H9 (cell line): ENCODE data around the gene F2R. TPM values are rescaled to one million over a fixed set of nuclear protein-coding genes. Genes with fewer than 3 reads are reported as not detected.

Experiments used
- DNase-seq: peaks from one replicate; pipeline ENCODE4 v3.0.0-alpha.2; 2017
- H2AFZ ChIP-seq: one replicate; pipeline ENCODE4 v1.6.1; 2013; ENCODE audit warnings: mild to moderate bottlenecking, low read length, control low read depth, moderate library complexity
- H2AK5ac ChIP-seq: 2 replicates; pipeline ENCODE4 v1.6.1; 2013; ENCODE audit warnings: low read length, control low read depth, mixed read lengths; ENCODE audit not compliant: insufficient read length
- H2BK120ac ChIP-seq: one replicate; pipeline ENCODE4 v1.6.1; 2013; ENCODE audit warnings: low read depth, mild to moderate bottlenecking, low read length, control low read depth, inconsistent platforms; ENCODE audit not compliant: poor library complexity, severe bottlenecking
- H2BK12ac ChIP-seq: 2 replicates; pipeline ENCODE4 v1.6.1; 2013; ENCODE audit warnings: low read length, control low read depth, mixed read lengths, low read depth; ENCODE audit not compliant: insufficient read length
- H2BK15ac ChIP-seq: 2 replicates; pipeline ENCODE4 v1.6.1; 2013; ENCODE audit warnings: low read depth, low read length, control low read depth
- H2BK20ac ChIP-seq: one replicate; pipeline ENCODE4 v1.6.1; 2013; ENCODE audit warnings: low read depth, mild to moderate bottlenecking, low read length, control low read depth, inconsistent platforms; ENCODE audit not compliant: poor library complexity, severe bottlenecking
- H2BK5ac ChIP-seq: 2 replicates; pipeline ENCODE4 v1.6.1; 2013; ENCODE audit warnings: low read length, control low read depth, mixed read lengths; ENCODE audit not compliant: insufficient read length
- H3K14ac ChIP-seq: 2 replicates; pipeline ENCODE4 v1.6.1; 2013; ENCODE audit warnings: low read length, control low read depth; ENCODE audit not compliant: insufficient read depth
- H3K18ac ChIP-seq: 2 replicates; pipeline ENCODE4 v1.6.1; 2013; ENCODE audit warnings: low read depth, mild to moderate bottlenecking, mixed read lengths, low read length, control low read depth; ENCODE audit not compliant: insufficient read length
- H3K23ac ChIP-seq: 2 replicates; pipeline ENCODE4 v1.6.1; 2013; ENCODE audit warnings: low read length, control low read depth, mixed read lengths, low read depth; ENCODE audit not compliant: insufficient read length
- H3K23me2 ChIP-seq: 2 replicates; pipeline ENCODE4 v1.6.1; 2013; ENCODE audit warnings: low read depth, mild to moderate bottlenecking, mixed read lengths, low read length, control low read depth; ENCODE audit not compliant: insufficient read length, poor library complexity, severe bottlenecking
- H3K27ac ChIP-seq: 2 replicates; pipeline ENCODE4 v1.5.1; 2013; ENCODE audit warnings: low read length, control low read depth, mixed read lengths, low read depth; ENCODE audit not compliant: insufficient read length
- H3K27me3 ChIP-seq: 2 replicates; pipeline ENCODE4 v1.6.1; 2013; ENCODE audit warnings: low read length, control low read depth, inconsistent platforms; ENCODE audit not compliant: insufficient read depth
- H3K4ac ChIP-seq: 2 replicates; pipeline ENCODE4 v1.6.1; 2013; ENCODE audit warnings: low read depth, mild to moderate bottlenecking, control low read depth, inconsistent platforms, low read length, moderate library complexity
- H3K4me1 ChIP-seq: 2 replicates; pipeline ENCODE4 v1.6.1; 2013; ENCODE audit warnings: low read length, control low read depth, inconsistent platforms; ENCODE audit not compliant: insufficient read depth
- H3K4me2 ChIP-seq: 2 replicates; pipeline ENCODE4 v1.6.1; 2013; ENCODE audit warnings: low read length, control low read depth, mixed read lengths; ENCODE audit not compliant: insufficient read length, insufficient read depth
- H3K56ac ChIP-seq: 2 replicates; pipeline ENCODE4 v1.6.1; 2013; ENCODE audit warnings: low read depth, mild to moderate bottlenecking, mixed read lengths, low read length, control low read depth; ENCODE audit not compliant: insufficient read length
- H3K79me1 ChIP-seq: 2 replicates; pipeline ENCODE4 v1.6.1; 2013; ENCODE audit warnings: low read depth, mild to moderate bottlenecking, moderate library complexity, low read length, control low read depth, inconsistent platforms; ENCODE audit not compliant: insufficient read depth, poor library complexity, severe bottlenecking
- H3K79me2 ChIP-seq: 2 replicates; pipeline ENCODE4 v1.6.1; 2013; ENCODE audit warnings: low read length, control low read depth, inconsistent platforms; ENCODE audit not compliant: insufficient read depth
- H3K9ac ChIP-seq: 2 replicates; pipeline ENCODE4 v1.6.1; 2013; ENCODE audit warnings: low read length, control low read depth, mixed read lengths; ENCODE audit not compliant: insufficient read length; ENCODE audit errors: extremely low read depth
- H3K9me3 ChIP-seq: one replicate; pipeline ENCODE4 v1.6.1; 2013; ENCODE audit warnings: low read depth, low read length, inconsistent platforms; ENCODE audit not compliant: control insufficient read depth
- H3T11ph ChIP-seq: one replicate; pipeline ENCODE4 v1.6.1; 2013; ENCODE audit warnings: mild to moderate bottlenecking, low read length, control low read depth, inconsistent platforms
- H4K20me1 ChIP-seq: one replicate; pipeline ENCODE4 v1.6.1; 2013; ENCODE audit not compliant: control insufficient read depth, insufficient read length, insufficient read depth
- H4K5ac ChIP-seq: 2 replicates; pipeline ENCODE4 v1.6.1; 2013; ENCODE audit warnings: low read depth, mild to moderate bottlenecking, mixed read lengths, low read length, control low read depth; ENCODE audit not compliant: insufficient read length
- H4K8ac ChIP-seq: replicated peaks from 2 replicates; pipeline ENCODE4 v1.6.1; 2013; ENCODE audit warnings: low read length, control low read depth, mixed read lengths, low read depth; ENCODE audit not compliant: insufficient read length
- H4K91ac ChIP-seq: 2 replicates; pipeline ENCODE4 v1.6.1; 2013; ENCODE audit warnings: low read depth, mild to moderate bottlenecking, moderate library complexity, mixed read lengths, low read length, control low read depth; ENCODE audit not compliant: insufficient read length
- H3K27ac Mint-ChIP-seq, 3 experiments: 2 replicates in 2 of 3; 3 replicates in 1 of 3; pipeline ENCODE4 v1.8.0; 2020 to 2021; ENCODE audit warnings: mixed read lengths in 3 of 3, mild to moderate bottlenecking in 1 of 3, moderate library complexity in 1 of 3
- H3K27me3 Mint-ChIP-seq: 2 replicates; pipeline ENCODE4 v1.8.0; 2021; ENCODE audit warnings: low read depth, mild to moderate bottlenecking, moderate library complexity, mixed read lengths
- H3K36me3 Mint-ChIP-seq, 3 experiments: 2 replicates in 2 of 3; 3 replicates in 1 of 3; pipeline ENCODE4 v1.8.0; 2020 to 2021; ENCODE audit warnings: low read depth in 3 of 3, mixed read lengths in 3 of 3; ENCODE audit not compliant: insufficient read depth in 1 of 3
- H3K4me1 Mint-ChIP-seq, 2 experiments: 2 replicates each; pipeline ENCODE4 v1.8.0; 2020; ENCODE audit warnings: mixed read lengths in 2 of 2
- H3K4me3 Mint-ChIP-seq, 2 experiments: 2 replicates in 1 of 2; 3 replicates in 1 of 2; pipeline ENCODE4 v1.8.0; 2020 to 2021; ENCODE audit warnings: mild to moderate bottlenecking in 2 of 2, mixed read lengths in 2 of 2, moderate library complexity in 1 of 2
- H3K9me3 Mint-ChIP-seq, 2 experiments: 2 replicates in 1 of 2; 3 replicates in 1 of 2; pipeline ENCODE4 v1.8.0; 2020; ENCODE audit warnings: mild to moderate bottlenecking in 2 of 2, mixed read lengths in 2 of 2, moderate library complexity in 1 of 2
- WGBS: extraction: QIAGEN DNeasy Blood & Tissue Kit; methylation state at CpG from one replicate; pipeline ENCODE4 v1.1.7; 2013; ENCODE audit warnings: missing lambda C conversion rate, low lambda C conversion rate, mixed read lengths; ENCODE audit not compliant: insufficient read length; ENCODE audit errors: extremely low coverage; 5-methylcytosine and 5-hydroxymethylcytosine counted together
- total RNA-seq: library from RNA; stranded (reverse); gene quantifications from 2 replicates; pipeline ENCODE4 v1.2.1, GENCODE V29; 2021
- TF ChIP-seq, protein P1 (sequence below): fragments of 200-600 bp; sonication (generic); conservative IDR thresholded peaks from 3 replicates; pipeline ENCODE4 v1.8.0; 2021; ENCODE audit warnings: antibody characterized with exemption, mild to moderate bottlenecking

Gene F2R
- total RNA-seq, 1 experiment from 2014 or later, result 14.8 TPM

DNA sequence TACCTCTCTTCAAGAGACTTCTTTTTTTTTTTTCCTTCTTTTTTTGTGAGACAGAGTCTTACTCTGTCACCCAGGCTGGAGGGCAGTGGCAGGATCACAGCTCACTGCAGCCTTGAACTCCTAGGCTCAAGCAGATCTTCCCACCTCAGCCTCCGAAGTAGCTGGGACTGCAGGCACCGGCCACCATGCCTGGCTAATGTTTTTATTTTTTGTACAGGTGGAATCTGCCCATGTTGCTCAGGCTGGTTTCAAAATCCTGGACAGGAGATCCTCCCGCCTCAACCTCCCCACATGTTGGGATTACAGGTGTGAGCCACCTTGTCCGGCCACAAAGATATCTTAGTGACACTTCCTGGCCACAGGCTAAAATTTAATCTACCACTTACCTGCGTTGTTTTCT lies 60.0 kb downstream of the F2R start:
- Histone ChIP-seq H3K27ac (no peak overlapping the region), H3K56ac (no peak overlapping the region), H2BK5ac (no peak overlapping the region), H3K23ac (no peak overlapping the region), H3K4me2 (no peak overlapping the region), H3K14ac (no peak overlapping the region), H2BK12ac (no peak overlapping the region), H3K4ac (no peak overlapping the region), H4K20me1 (no peaks in the 10 kb centered on the region), H3K27me3 (no peaks in the 10 kb centered on the region), H2BK15ac (no peak overlapping the region), H3K9me3 (no peaks in the 10 kb centered on the region), H3K9ac (no peak overlapping the region), H3K79me1 (no peaks in the 10 kb centered on the region), H3T11ph (no peak overlapping the region), H2BK20ac (no peak overlapping the region), H3K18ac (no peak overlapping the region), H3K23me2 (no peaks in the 10 kb centered on the region), H4K5ac (no peak overlapping the region), H4K8ac (no peak overlapping the region), H3K79me2 (no peaks in the 10 kb centered on the region), H2AFZ (no peak overlapping the region), H3K4me1 (peaks cover 2% of the 10 kb centered on the region; the same call in 1 of the 2 replicates), H4K91ac (no peak overlapping the region), H2BK120ac (no peak overlapping the region), H2AK5ac (no peak overlapping the region)
- Mint-ChIP-seq H3K27ac (peak overlapping the region in 1 of 3 experiments; percentile 66; a peak in 2 of 7 replicates), H3K36me3 (no peaks in the 10 kb centered on the region; a peak in 2 of 7 replicates), H3K27me3 (no peaks in the 10 kb centered on the region; the same call in none of the 2 replicates), H3K9me3 (peaks cover 0 to 3% of the 10 kb centered on the region in 2 experiments; a peak in 2 of 5 replicates), H3K4me3 (no peak overlapping the region), H3K4me1 (peaks cover 11 to 14% of the 10 kb centered on the region in 2 experiments)
- WGBS, result no CpG with 5 or more reads among the region's 5 CpGs
- no peak for DNase-seq
- TF ChIP-seq, protein P1, sequence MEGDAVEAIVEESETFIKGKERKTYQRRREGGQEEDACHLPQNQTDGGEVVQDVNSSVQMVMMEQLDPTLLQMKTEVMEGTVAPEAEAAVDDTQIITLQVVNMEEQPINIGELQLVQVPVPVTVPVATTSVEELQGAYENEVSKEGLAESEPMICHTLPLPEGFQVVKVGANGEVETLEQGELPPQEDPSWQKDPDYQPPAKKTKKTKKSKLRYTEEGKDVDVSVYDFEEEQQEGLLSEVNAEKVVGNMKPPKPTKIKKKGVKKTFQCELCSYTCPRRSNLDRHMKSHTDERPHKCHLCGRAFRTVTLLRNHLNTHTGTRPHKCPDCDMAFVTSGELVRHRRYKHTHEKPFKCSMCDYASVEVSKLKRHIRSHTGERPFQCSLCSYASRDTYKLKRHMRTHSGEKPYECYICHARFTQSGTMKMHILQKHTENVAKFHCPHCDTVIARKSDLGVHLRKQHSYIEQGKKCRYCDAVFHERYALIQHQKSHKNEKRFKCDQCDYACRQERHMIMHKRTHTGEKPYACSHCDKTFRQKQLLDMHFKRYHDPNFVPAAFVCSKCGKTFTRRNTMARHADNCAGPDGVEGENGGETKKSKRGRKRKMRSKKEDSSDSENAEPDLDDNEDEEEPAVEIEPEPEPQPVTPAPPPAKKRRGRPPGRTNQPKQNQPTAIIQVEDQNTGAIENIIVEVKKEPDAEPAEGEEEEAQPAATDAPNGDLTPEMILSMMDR, result no peak
